Keratinocyte (primary cell): ENCODE results near the gene GEMIN5. TPM values are rescaled to one million over a fixed set of nuclear protein-coding genes. Genes with fewer than 3 reads are reported as not detected.

Source experiments
- DNase-seq: peaks from one replicate; pipeline ENCODE4 v3.0.0-alpha.2; 2011; ENCODE audit warnings: low read depth, missing footprints, low spot score
- FAIRE-seq: peaks from 2 replicates; lab custom pipeline; 2011; peaks lifted over from hg19 to GRCh38; lab: Jason Lieb, UNC
- H2AFZ ChIP-seq: 2 replicates; pipeline ENCODE4 v1.6.0; 2012; ENCODE audit warnings: low read length, control low read depth, inconsistent platforms; ENCODE audit not compliant: control insufficient read depth
- H3K27ac ChIP-seq: 2 replicates; pipeline ENCODE4 v1.5.1; 2011; ENCODE audit warnings: low read length; ENCODE audit not compliant: control insufficient read depth, insufficient read depth
- H3K27me3 ChIP-seq: 3 replicates; pipeline ENCODE4 v1.6.0; 2011; ENCODE audit warnings: low read length; ENCODE audit not compliant: control insufficient read depth, insufficient read depth; ENCODE audit errors: extremely low read depth
- H3K36me3 ChIP-seq, 2 experiments: 2 replicates in 1 of 2; 3 replicates in 1 of 2; pipeline ENCODE4 v1.5.1; 2011; ENCODE audit warnings: low read length in 2 of 2, mild to moderate bottlenecking in 1 of 2; ENCODE audit not compliant: control insufficient read depth in 2 of 2, insufficient read depth in 2 of 2; ENCODE audit errors: extremely low read depth in 1 of 2
- H3K4me1 ChIP-seq: 3 replicates; pipeline ENCODE4 v1.5.1; 2011; ENCODE audit warnings: low read length; ENCODE audit not compliant: control insufficient read depth, insufficient read depth; ENCODE audit errors: extremely low read depth
- H3K4me2 ChIP-seq: 3 replicates; pipeline ENCODE4 v1.6.0; 2011; ENCODE audit warnings: low read depth, low read length; ENCODE audit not compliant: control insufficient read depth, insufficient read depth; ENCODE audit errors: extremely low read depth
- H3K4me3 ChIP-seq, 3 experiments: fragments of 200-600 bp in 1 of 3; sonication (generic) in 1 of 3; 2 replicates in 2 of 3; 3 replicates in 1 of 3; pipeline ENCODE4 v1.5.1; 2011 to 2016; ENCODE audit warnings: low read length in 3 of 3, mild to moderate bottlenecking in 3 of 3, control low read depth in 2 of 3, inconsistent platforms in 1 of 3, low read depth in 1 of 3, mixed read lengths in 1 of 3, mixed run types in 1 of 3, moderate library complexity in 1 of 3; ENCODE audit not compliant: control insufficient read depth in 2 of 3, insufficient read depth in 2 of 3; ENCODE audit errors: extremely low read depth in 1 of 3
- H3K79me2 ChIP-seq: 2 replicates; pipeline ENCODE4 v1.6.0; 2012; ENCODE audit warnings: low read length; ENCODE audit not compliant: control insufficient read depth, insufficient read depth
- H3K9ac ChIP-seq: 3 replicates; pipeline ENCODE4 v1.6.0; 2011; ENCODE audit warnings: low read length; ENCODE audit not compliant: control insufficient read depth, insufficient read depth; ENCODE audit errors: extremely low read depth
- H3K9me1 ChIP-seq: 3 replicates; pipeline ENCODE4 v1.6.0; 2011; ENCODE audit warnings: low read length; ENCODE audit not compliant: control insufficient read depth, insufficient read depth; ENCODE audit errors: extremely low read depth
- H3K9me3 ChIP-seq: 2 replicates; pipeline ENCODE4 v1.5.1; 2012; ENCODE audit warnings: low read depth, low read length; ENCODE audit not compliant: control insufficient read depth
- H4K20me1 ChIP-seq: 3 replicates; pipeline ENCODE4 v1.6.0; 2011; ENCODE audit warnings: low read length; ENCODE audit not compliant: control insufficient read depth, insufficient read depth; ENCODE audit errors: extremely low read depth
- EZH2 ChIP-seq: IDR thresholded peaks from one replicate; pipeline ENCODE4 v1.6.1; 2012; ENCODE audit warnings: inconsistent platforms, mild to moderate bottlenecking, low read length, moderate library complexity
- dilution Hi-C: fragments of 300-500 bp; cut with MboI; formaldehyde crosslinking; loops from one replicate; pipeline ENCODE4 v1.7.0; 2020; ENCODE audit warnings: low sequenced_read_pairs; ENCODE audit not compliant: extremely low pct_ligation_motif_present
- polyA plus RNA-seq, 5 experiments: library from polyadenylated mRNA; depleted of rRNA in 3 of 5; stranded (reverse) in 3 of 5; stranded (forward) in 1 of 5; unstranded in 1 of 5; fragments of >200 nt; gene quantifications; 1 replicate in 1 of 5; 2 replicates in 3 of 5; 3 replicates in 1 of 5; pipeline versions ENCODE4 v1.2.1 to v1.2.3, GENCODE V29; 2011 to 2012; ENCODE audit warnings: missing spikeins in 2 of 5, low read depth in 1 of 5, low replicate concordance in 1 of 5
- TF ChIP-seq, protein P1 (sequence below), 3 experiments: IDR thresholded peaks in 1 of 3; conservative IDR thresholded peaks in 1 of 3; optimal IDR thresholded peaks in 1 of 3; 2 replicates in 2 of 3; 3 replicates in 1 of 3; pipeline versions ENCODE3 to v1.5.1; 2011; ENCODE audit warnings: low read length in 3 of 3, mild to moderate bottlenecking in 3 of 3, moderate library complexity in 2 of 3, control low read depth in 1 of 3, inconsistent platforms in 1 of 3; ENCODE audit not compliant: insufficient read depth in 2 of 3; ENCODE audit errors: extremely low read depth in 1 of 3

The GEMIN5 gene
- polyA plus RNA-seq, 1 donor (not counting 4 experiments of a cell fraction or from before 2014, with no cell fraction given) = 12.5 TPM

DNA sequence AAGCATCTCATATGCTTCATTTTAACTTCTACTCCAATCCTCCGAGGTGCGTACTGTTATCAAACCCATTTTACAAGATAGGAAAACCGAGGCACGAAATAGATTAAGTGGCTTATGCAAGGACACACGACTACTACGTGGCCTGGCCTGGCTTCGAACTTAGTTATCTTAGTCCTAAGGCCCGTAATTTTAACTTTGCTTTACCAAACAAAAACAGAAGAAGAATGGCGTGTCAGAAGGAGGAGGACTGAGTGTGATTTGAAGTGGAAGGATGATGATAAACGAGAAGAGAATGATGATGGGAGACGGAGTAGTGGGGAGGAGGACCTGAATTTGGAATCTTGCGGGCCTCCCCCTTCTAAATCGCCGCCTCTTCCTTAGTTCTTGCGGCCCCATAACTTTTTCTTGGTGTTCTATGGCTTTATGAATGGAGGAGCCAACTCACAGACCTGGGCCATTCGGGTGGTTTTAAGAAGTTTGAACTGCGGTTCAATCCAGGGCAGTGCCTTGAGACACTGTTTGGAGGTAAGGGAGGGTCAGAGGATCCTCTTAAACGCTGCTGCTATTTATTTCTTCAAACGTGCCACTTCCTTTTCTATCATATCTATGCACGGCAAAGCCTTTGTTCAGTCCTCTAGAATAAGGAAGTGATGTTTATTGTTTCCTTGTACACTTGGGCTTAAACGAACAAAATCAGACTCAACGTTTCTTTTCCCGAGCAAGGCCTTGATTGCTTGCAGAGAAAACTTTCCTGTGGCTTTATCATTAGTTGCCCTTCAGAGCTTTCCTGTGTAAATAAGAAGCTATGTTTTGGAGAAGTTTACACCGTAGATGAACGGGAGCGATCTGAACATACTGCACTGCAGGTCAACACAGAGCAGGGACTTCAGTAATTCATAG lies 78.8 kb downstream of the GEMIN5 start:
- Histone ChIP-seq H3K9me3 (no peaks in the 10 kb centered on the region), H3K4me1 (peaks cover 19% of the 10 kb centered on the region), H3K9me1 (no peaks in the 10 kb centered on the region), H3K79me2 (peaks cover 55% of the 10 kb centered on the region), H3K36me3 (peaks cover 4 to 7% of the 10 kb centered on the region in 2 experiments), H3K27ac (peak overlapping the region; percentile 88), H3K27me3 (no peaks in the 10 kb centered on the region), H4K20me1 (no peaks in the 10 kb centered on the region), H3K4me2 (peak overlapping the region; percentile 100), H3K4me3 (peak overlapping the region; percentile 80 to 90 (median 87)), H2AFZ (peak overlapping the region; percentile 64), H3K9ac (peak overlapping the region; percentile 94)
- FAIRE-seq (no peak), DNase-seq (no peak)
- dilution Hi-C loops = no loop called here
- TF ChIP-seq EZH2 = no peak
- TF ChIP-seq, protein P1, sequence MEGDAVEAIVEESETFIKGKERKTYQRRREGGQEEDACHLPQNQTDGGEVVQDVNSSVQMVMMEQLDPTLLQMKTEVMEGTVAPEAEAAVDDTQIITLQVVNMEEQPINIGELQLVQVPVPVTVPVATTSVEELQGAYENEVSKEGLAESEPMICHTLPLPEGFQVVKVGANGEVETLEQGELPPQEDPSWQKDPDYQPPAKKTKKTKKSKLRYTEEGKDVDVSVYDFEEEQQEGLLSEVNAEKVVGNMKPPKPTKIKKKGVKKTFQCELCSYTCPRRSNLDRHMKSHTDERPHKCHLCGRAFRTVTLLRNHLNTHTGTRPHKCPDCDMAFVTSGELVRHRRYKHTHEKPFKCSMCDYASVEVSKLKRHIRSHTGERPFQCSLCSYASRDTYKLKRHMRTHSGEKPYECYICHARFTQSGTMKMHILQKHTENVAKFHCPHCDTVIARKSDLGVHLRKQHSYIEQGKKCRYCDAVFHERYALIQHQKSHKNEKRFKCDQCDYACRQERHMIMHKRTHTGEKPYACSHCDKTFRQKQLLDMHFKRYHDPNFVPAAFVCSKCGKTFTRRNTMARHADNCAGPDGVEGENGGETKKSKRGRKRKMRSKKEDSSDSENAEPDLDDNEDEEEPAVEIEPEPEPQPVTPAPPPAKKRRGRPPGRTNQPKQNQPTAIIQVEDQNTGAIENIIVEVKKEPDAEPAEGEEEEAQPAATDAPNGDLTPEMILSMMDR (optimal IDR thresholded peaks at IDR 0.05 in 1 of 3, IDR thresholded peaks at IDR 0.05 in 1 of 3, conservative IDR thresholded peaks at IDR 0.05 in 1 of 3; ENCODE audit: extremely low read depth in 1 of 3, insufficient read depth in 2 of 3, low read length in 3 of 3) = no peak

DNA sequence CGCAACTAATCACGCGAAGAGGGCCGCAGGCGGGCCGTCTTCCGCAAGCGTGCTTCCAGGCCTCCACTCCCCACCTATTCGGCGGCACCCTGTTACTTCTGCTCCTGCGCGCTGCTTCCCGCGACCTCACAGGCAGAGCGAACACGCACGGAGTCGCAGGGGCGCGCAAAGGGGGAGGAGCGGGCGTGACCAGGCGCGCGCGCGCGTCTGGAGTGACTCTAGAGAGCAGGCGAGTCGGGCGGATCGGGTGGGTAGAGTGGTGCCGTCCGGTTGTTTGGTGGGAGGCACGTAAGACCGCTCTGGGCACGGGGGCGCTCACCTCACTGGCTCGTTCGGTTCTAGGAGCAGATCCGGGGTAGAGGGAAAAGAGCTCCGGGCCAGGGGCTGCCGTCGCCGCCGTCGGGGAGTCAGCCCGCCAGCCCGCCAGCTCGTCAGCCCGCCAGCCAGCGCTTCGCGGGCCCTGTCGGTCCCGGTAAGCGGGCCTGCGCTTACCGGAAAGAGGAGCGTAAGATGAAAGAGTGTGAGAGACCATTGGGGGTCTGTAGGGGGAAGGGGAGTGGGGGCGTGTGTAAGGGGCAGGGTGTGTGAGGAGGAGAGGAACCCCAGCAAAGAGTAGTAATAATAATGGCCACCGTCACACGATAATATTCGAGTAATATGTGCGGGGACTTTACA lies 79.6 kb downstream of the GEMIN5 start, which contains the start of gene CNOT8:
TSS of gene CNOT8 (plus strand) at position 331 of the 675 bp plus-strand sequence. CDS start 4,652 bp downstream, outside the sequence.
- no peaks in the 10 kb centered on the region for H3K9me1 ChIP-seq
- dilution Hi-C loops = no loop called here
- no peak for FAIRE-seq
- TF ChIP-seq EZH2 = no peak
- TF ChIP-seq, protein P1 (optimal IDR thresholded peaks at IDR 0.05 in 1 of 3, IDR thresholded peaks at IDR 0.05 in 1 of 3, conservative IDR thresholded peaks at IDR 0.05 in 1 of 3; ENCODE audit: extremely low read depth in 1 of 3, insufficient read depth in 2 of 3, low read length in 3 of 3) = no peak
- H3K27ac ChIP-seq = peak within 1 kb of the TSS; percentile 88
- H3K4me2 ChIP-seq = peak within 1 kb of the TSS; percentile 100
- H3K9me3 ChIP-seq = no peaks in the 10 kb centered on the region
- peak within 1 kb of the TSS; percentile 80 to 90 (median 87) for H3K4me3 ChIP-seq
- peaks cover 19% of the 10 kb centered on the region for H3K4me1 ChIP-seq
- H3K79me2 ChIP-seq = peaks cover 50% of the 10 kb centered on the region
- peak within 1 kb of the TSS; percentile 94 for H3K9ac ChIP-seq
- H3K27me3 ChIP-seq = no peaks in the 10 kb centered on the region
- H4K20me1 ChIP-seq = no peaks in the 10 kb centered on the region
- peak within 1 kb of the TSS; percentile 95 for H2AFZ ChIP-seq
- H3K36me3 ChIP-seq = peaks cover 2 to 6% of the 10 kb centered on the region in 2 experiments
- peak; percentile 86 for DNase-seq
